Right cardiac atrium (tissue), 5 donors: Measurements from ENCODE around the gene NBAS. TPM values are rescaled to one million over a fixed set of nuclear protein-coding genes. Genes with fewer than 3 reads are reported as not detected.

Experiments
- ATAC-seq, 2 donors: fragments of 200-7000 bp; cut with Tn5 transposase; one replicate each; pipeline versions ENCODE4 v1.8.0 to v1.9.1; 2020; ENCODE audit warnings: moderate library complexity in 2 of 2, mild to moderate bottlenecking in 1 of 2
- DNase-seq, 3 donors: peaks; one replicate each; pipeline ENCODE4 v3.0.0-alpha.2; 2020
- H3K27ac ChIP-seq: one replicate; pipeline ENCODE4 v1.5.1; 2013; ENCODE audit warnings: mild to moderate bottlenecking, low read length, control low read depth, moderate library complexity
- H3K27me3 ChIP-seq: one replicate; pipeline ENCODE4 v1.6.1; 2013; ENCODE audit not compliant: control insufficient read depth, insufficient read depth
- H3K4me1 ChIP-seq: one replicate; pipeline ENCODE4 v1.6.1; 2013; ENCODE audit warnings: low read length; ENCODE audit not compliant: control insufficient read depth, insufficient read depth
- H3K4me3 ChIP-seq: one replicate; pipeline ENCODE4 v1.5.1; 2013; ENCODE audit warnings: low read length, control low read depth
- H3K9me3 ChIP-seq: one replicate; pipeline ENCODE4 v1.6.1; 2013; ENCODE audit warnings: low read length; ENCODE audit not compliant: control insufficient read depth
- WGBS: extraction: QIAGEN DNeasy Blood & Tissue Kit; methylation state at CpG from one replicate; pipeline ENCODE4 v1.1.7; 2013; 5-methylcytosine and 5-hydroxymethylcytosine counted together
- intact Hi-C, 4 donors: fragments of 100-400 bp; cut with DNase I; formaldehyde crosslinking; loops; one replicate each; pipeline versions ENCODE4 v1.11.0 to v1.14.0; 2022 to 2023
- polyA plus RNA-seq: library from polyadenylated mRNA; stranded (reverse); fragments of 200-250 nt; gene quantifications from one replicate; pipeline ENCODE4 v1.2.3, GENCODE V29; 2013
- total RNA-seq, 4 donors: library from RNA; stranded (reverse); fragmentation: NEBNext Ultra II Directional; extraction: Animal tissue kit (Norgen Biotek cat#: 25700); gene quantifications; one replicate each; pipeline ENCODE4 v1.2.1, GENCODE V29; 2021
- donor health status: healthy with polysubstance abuse.
- donor health status: DM: no; HTN: yes; CAD: no.
- donor health status: DM: no; HTN: no; CAD: no.
- donor health status: DM: no; HTN: yes; CAD: no; lungs with severe emphysema.
- donor health status: DM: yes; HTN: yes; CAD: no.

Gene NBAS
- total and polyA plus RNA-seq, 5 donors: 22.4 to 59.4 (median 52.9) TPM

- 93% methylated on average over 4 of the region's 4 CpGs for WGBS
- ATAC-seq (no peak), DNase-seq (no peak)
- H3K27me3 ChIP-seq: no peaks in the 10 kb centered on the region
- peaks cover 3% of the 10 kb centered on the region for H3K4me1 ChIP-seq
- no peaks in the 10 kb centered on the region for H3K9me3 ChIP-seq
- no peak overlapping the region for H3K27ac ChIP-seq
- no peak overlapping the region for H3K4me3 ChIP-seq
- intact Hi-C loops: no loop called here
Measured at GRCh38 chr2:15492773-15493325, 68.3 kb downstream of the NBAS start.

DNA sequence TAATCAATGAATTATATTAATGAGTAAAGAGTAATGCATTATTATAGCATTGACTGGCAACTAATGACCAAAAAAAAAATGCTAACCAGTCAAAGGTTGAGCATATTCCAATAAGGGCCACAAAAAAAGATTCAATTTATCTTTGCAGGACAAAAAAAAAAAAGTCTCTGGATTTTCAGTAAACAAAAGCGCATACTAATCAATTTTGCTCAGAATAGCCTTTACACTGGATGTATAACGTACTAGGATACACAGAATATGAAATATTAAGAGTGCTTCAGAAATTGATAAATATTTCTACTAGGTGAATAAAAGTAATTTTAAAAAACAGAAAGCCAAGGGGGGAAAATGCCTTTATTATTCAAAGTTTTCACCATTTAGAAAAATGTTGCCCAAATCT lies 74.4 kb downstream of the NBAS start:
- intact Hi-C loops: no loop called here

DNA sequence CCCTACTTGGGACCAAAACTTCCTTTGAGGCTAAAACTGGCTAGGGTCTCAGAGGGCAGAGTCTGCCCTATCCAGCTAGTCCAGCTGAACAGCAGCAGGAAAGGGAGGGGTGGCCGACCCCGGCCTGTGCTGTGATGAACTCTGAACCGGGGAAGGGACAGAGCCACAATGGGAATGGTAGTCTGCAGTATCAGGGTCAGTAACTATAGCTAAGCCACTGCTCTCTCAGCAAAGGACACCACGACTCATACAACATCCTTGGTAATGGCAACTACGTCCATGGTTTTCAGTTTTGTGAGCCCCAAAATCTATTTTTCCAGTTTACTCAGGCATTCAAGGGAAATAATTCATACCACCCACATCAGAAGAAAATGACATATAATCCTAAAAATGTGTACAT lies 75.2 kb downstream of the NBAS start:
- 88% methylated on average over 5 of the region's 5 CpGs for WGBS
- no peak for ATAC-seq
- intact Hi-C loops: no loop called here

More for the DNA sequence above, 74.4 kb downstream of the NBAS start:
- 99% methylated on average over 2 of the region's 2 CpGs for WGBS
- no peak for DNase-seq
- Histone ChIP-seq H3K4me3 (no peak overlapping the region), H3K27me3 (no peaks in the 10 kb centered on the region), H3K9me3 (no peaks in the 10 kb centered on the region), H3K4me1 (no peaks in the 10 kb centered on the region), H3K27ac (no peak overlapping the region)
- no peak for ATAC-seq

GRCh38 chr2:15481000-15481399 lies 80.1 kb downstream of the NBAS start:
- no peaks in the 10 kb centered on the region for H3K27me3 ChIP-seq
- intact Hi-C loops: no loop called here
- H3K27ac ChIP-seq: no peak overlapping the region
- no peaks in the 10 kb centered on the region for H3K9me3 ChIP-seq
- no peak overlapping the region for H3K4me3 ChIP-seq
- DNase-seq (no peak), ATAC-seq (no peak)
- H3K4me1 ChIP-seq: no peaks in the 10 kb centered on the region
- 96% methylated on average over 3 of the region's 3 CpGs for WGBS

More for the DNA sequence above, 75.2 kb downstream of the NBAS start:
- Histone ChIP-seq H3K4me3 (no peak overlapping the region), H3K4me1 (no peaks in the 10 kb centered on the region), H3K27ac (no peak overlapping the region), H3K27me3 (no peaks in the 10 kb centered on the region), H3K9me3 (no peaks in the 10 kb centered on the region)
- no peak for DNase-seq

- intact Hi-C loops: no loop called here
- no peak for DNase-seq
Measured at GRCh38 chr2:15480552-15480951, 80.6 kb downstream of the NBAS start.

DNA sequence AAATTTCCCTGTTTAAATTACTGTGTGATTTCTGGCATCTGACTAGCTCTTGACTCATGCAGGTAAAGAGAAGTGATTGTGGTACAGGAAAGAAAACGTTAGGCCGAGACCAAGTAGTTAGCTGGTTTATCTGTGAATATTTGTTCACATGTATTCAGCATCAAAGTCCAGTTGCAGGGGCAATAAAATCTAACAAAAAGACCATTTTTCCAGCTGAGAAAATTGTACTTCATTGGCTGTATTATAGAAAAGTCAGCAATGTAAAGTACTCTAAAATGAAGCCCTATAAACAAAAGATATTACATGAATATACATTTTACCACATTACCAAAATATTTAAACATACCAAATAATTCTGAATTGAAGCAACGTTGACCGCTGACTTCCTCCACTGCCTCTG lies 88.3 kb downstream of the NBAS start:
- no peaks in the 10 kb centered on the region for H3K4me1 ChIP-seq
- H3K27ac ChIP-seq: no peak overlapping the region
- H3K4me3 ChIP-seq: no peak overlapping the region
- no peaks in the 10 kb centered on the region for H3K9me3 ChIP-seq
- 92% methylated on average over 4 of the region's 4 CpGs for WGBS
- DNase-seq (no peak), ATAC-seq (no peak)
- intact Hi-C loops: no loop called here
- H3K27me3 ChIP-seq: no peaks in the 10 kb centered on the region

More at GRCh38 chr2:15480552-15480951, 80.6 kb downstream of the NBAS start:
- H3K4me3 ChIP-seq: no peak overlapping the region
- no peak for ATAC-seq
- no peak overlapping the region for H3K27ac ChIP-seq
- no peaks in the 10 kb centered on the region for H3K27me3 ChIP-seq
- H3K9me3 ChIP-seq: no peaks in the 10 kb centered on the region
- no peaks in the 10 kb centered on the region for H3K4me1 ChIP-seq

GRCh38 chr2:15472133-15472532 lies 89.0 kb downstream of the NBAS start:
- no peaks in the 10 kb centered on the region for H3K9me3 ChIP-seq
- H3K4me1 ChIP-seq: no peaks in the 10 kb centered on the region
- no peak overlapping the region for H3K27ac ChIP-seq
- intact Hi-C loops: no loop called here
- DNase-seq (no peak), ATAC-seq (no peak)
- no peak overlapping the region for H3K4me3 ChIP-seq
- WGBS: 65% methylated on average over 3 of the region's 3 CpGs
- no peaks in the 10 kb centered on the region for H3K27me3 ChIP-seq

DNA sequence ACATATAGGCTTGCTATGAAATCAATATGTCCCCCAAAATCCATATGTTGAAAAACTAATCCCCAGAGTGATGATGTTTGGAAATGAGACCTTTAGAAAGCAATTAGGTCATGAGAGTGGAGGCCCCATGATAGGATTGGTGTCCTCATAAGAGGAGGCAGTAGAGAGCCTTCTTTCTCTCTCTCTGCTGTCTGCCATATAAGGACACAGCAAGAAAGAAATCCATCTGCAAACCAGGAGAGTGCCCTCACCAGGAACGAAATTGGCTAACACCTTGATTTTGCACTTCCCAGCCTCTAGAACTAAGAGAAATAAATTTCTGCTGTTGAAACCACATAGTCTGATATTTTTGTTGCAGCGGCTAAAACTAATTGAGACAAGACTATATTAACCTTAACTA lies 89.5 kb downstream of the NBAS start:
- H3K4me3 ChIP-seq: no peak overlapping the region
- H3K27ac ChIP-seq: no peak overlapping the region
- no peak for ATAC-seq
- H3K4me1 ChIP-seq: no peaks in the 10 kb centered on the region
- 91% methylated on average over 2 of the region's 2 CpGs for WGBS
- no peaks in the 10 kb centered on the region for H3K9me3 ChIP-seq
- no peaks in the 10 kb centered on the region for H3K27me3 ChIP-seq
- DNase-seq: no peak
- intact Hi-C loops: no loop called here

DNA sequence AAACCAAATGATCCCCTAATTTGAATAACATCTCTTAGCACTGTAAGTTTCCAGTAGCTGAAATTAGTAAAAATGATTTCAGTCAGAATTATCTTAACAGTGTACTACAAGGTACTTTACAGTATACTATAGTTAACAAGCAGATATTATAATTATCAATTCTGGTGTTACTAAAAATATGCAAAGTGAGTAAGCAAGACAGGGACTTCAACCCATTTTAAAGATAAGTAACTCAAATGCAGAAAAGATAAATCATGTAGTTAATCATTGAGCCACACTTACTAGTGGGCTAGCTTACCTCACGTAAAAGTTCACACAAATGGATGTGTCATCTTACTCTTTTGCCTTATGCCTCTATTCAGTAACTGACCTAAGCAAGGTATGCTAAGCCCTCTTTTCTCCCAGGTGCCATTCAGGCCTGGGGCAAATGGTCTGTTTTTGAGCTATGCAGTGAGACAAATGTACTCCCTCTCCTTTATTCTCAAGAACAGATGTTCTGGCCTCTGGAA lies 101.0 kb downstream of the NBAS start:
- no peak for ATAC-seq

DNA sequence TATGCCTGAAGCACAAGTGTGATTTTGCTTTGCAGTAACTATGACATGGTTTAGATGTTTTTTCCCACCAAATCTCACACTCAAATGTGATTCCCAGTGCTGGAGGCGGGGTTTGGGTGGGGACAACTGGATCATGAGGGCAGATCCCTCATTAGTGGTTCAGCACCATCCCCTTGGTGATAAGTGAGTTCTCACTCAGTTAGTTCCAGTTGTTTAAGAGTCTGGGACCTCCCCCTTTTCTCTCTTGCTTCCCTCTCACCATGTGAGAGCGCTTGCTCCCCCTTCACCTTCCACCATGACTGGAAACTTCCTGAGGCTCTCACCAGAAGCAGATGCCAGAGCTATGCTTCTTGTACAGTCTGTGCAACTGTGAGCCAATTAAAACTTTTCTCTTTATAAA lies 102.9 kb downstream of the NBAS start:
- H3K27me3 ChIP-seq: no peaks in the 10 kb centered on the region
- ATAC-seq (no peak), DNase-seq (no peak)
- H3K9me3 ChIP-seq: no peaks in the 10 kb centered on the region
- no peak overlapping the region for H3K27ac ChIP-seq
- H3K4me1 ChIP-seq: no peaks in the 10 kb centered on the region
- no peak overlapping the region for H3K4me3 ChIP-seq
- intact Hi-C loops: no loop called here
- 99% methylated on average over 2 of the region's 2 CpGs for WGBS

More for the DNA sequence above, 101.0 kb downstream of the NBAS start:
- no peaks in the 10 kb centered on the region for H3K9me3 ChIP-seq
- no peak overlapping the region for H3K4me3 ChIP-seq
- intact Hi-C loops: no loop called here
- no peaks in the 10 kb centered on the region for H3K27me3 ChIP-seq
- DNase-seq: no peak
- H3K4me1 ChIP-seq: no peaks in the 10 kb centered on the region
- 97% methylated on average over 1 of the region's 1 CpG for WGBS
- H3K27ac ChIP-seq: no peak overlapping the region

GRCh38 chr2:15457868-15458267 lies 103.3 kb downstream of the NBAS start:
- ATAC-seq (no peak), DNase-seq (no peak)
- no peaks in the 10 kb centered on the region for H3K9me3 ChIP-seq
- H3K27me3 ChIP-seq: no peaks in the 10 kb centered on the region
- H3K27ac ChIP-seq: no peak overlapping the region
- intact Hi-C loops: no loop called here
- H3K4me1 ChIP-seq: no peaks in the 10 kb centered on the region
- H3K4me3 ChIP-seq: no peak overlapping the region
- WGBS: 87% methylated on average over 5 of the region's 5 CpGs

GRCh38 chr2:15456352-15456751 lies 104.8 kb downstream of the NBAS start:
- WGBS: 59% methylated on average over 3 of the region's 3 CpGs
- Histone ChIP-seq H3K27me3 (no peaks in the 10 kb centered on the region), H3K4me3 (no peak overlapping the region), H3K4me1 (no peaks in the 10 kb centered on the region), H3K27ac (no peak overlapping the region), H3K9me3 (no peaks in the 10 kb centered on the region)
- ATAC-seq: no peak
- intact Hi-C loops: no loop called here
- no peak for DNase-seq
